ENCODE results near the gene NLGN1. TPM values are rescaled to one million over a fixed set of nuclear protein-coding genes. Genes with fewer than 3 reads are reported as not detected.

The NLGN1 gene
- total RNA-seq, 4 donors from 2014 or later = 0.80 to 4.4 (median 1.8) TPM

DNA sequence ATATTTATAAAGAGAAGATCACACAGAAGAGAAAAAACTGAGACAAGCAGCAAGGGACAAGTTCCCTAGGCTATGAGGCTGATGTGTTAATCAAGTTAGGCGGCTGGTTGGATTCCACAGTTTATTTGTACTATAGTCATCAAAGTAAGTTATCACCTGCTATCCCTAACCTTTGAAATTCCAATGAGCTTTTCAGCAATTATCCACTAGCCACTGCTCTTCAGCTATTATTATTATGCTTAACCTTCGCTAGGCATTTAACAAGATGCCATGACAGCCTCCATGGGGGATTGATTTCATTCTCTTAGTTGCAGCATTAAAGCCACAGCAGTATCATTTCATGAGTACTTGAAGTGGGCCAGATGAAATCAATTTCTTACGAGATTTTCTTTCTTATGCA lies 762.1 kb downstream of the NLGN1 start:
- H3K4me3 ChIP-seq (ENCODE audit: low read depth, poor library complexity, severe bottlenecking) = no peak overlapping the region
- no peak for DNase-seq (ENCODE audit: low spot score in 2 of 2)
- no peak for TF ChIP-seq POLR2A (IDR thresholded peaks at IDR 0.05)
- TF ChIP-seq, protein P1, sequence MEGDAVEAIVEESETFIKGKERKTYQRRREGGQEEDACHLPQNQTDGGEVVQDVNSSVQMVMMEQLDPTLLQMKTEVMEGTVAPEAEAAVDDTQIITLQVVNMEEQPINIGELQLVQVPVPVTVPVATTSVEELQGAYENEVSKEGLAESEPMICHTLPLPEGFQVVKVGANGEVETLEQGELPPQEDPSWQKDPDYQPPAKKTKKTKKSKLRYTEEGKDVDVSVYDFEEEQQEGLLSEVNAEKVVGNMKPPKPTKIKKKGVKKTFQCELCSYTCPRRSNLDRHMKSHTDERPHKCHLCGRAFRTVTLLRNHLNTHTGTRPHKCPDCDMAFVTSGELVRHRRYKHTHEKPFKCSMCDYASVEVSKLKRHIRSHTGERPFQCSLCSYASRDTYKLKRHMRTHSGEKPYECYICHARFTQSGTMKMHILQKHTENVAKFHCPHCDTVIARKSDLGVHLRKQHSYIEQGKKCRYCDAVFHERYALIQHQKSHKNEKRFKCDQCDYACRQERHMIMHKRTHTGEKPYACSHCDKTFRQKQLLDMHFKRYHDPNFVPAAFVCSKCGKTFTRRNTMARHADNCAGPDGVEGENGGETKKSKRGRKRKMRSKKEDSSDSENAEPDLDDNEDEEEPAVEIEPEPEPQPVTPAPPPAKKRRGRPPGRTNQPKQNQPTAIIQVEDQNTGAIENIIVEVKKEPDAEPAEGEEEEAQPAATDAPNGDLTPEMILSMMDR (IDR thresholded peaks at IDR 0.05) = no peak
- 63 to 80% methylated on average over 3 of the region's 3 CpGs for WGBS, 2 donors
- intact Hi-C loops (cut with DNase I; ENCODE audit: low total_unique reads) = no loop called here

DNA sequence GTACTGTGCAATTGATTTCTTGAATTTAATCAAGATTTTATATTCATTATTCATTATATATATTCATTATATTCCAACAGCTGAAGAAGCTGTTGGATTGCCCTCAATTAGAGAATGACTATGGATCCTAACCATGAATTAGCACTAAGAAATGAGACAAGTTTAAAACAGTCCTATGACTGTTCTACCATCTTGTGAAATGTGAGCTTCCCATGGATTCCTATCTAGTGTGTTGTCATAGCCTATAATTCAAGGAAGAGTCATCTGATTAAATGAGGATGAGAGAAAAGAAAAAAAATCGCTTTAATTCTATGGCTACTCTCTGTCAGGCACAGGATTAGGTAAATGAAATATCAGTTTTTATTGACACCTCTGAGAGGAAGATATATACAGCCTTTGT lies 765.0 kb downstream of the NLGN1 start:
- intact Hi-C loops (cut with DNase I; ENCODE audit: low total_unique reads) = no loop called here
- no peak overlapping the region for H3K4me3 ChIP-seq (ENCODE audit: low read depth, poor library complexity, severe bottlenecking)
- no peak for DNase-seq (ENCODE audit: low spot score in 2 of 2)
- 80 to 91% methylated on average over 1 of the region's 1 CpG for WGBS, 2 donors
- TF ChIP-seq, protein P1 (IDR thresholded peaks at IDR 0.05) = no peak
- TF ChIP-seq POLR2A (IDR thresholded peaks at IDR 0.05) = no peak

DNA sequence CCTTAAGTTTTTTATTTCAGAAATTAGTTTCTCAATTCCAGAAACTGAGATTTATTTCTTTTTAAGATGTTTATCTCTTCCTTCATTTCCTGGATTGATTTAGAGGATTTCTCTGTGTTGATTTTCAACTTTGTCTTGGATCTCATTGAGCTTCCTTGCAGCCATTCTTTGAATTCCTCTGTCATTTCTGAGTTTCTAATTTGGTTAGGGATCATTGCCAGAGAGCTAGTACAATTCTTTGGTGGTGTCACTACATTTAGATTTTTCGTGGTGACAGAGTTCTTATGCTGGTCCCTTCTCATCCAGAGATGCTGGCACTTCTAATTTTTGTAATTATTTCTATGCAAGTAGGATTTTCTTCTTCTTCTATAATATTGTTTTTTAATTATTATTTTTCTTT lies 770.5 kb downstream of the NLGN1 start:
- intact Hi-C loops (cut with DNase I; ENCODE audit: low total_unique reads) = no loop called here
- DNase-seq (ENCODE audit: low spot score in 2 of 2) = no peak
- WGBS, 2 donors = 55 to 61% methylated on average over 1 of the region's 1 CpG
- no peak for TF ChIP-seq POLR2A (IDR thresholded peaks at IDR 0.05)
- TF ChIP-seq, protein P1 (IDR thresholded peaks at IDR 0.05) = no peak
- H3K4me3 ChIP-seq (ENCODE audit: low read depth, poor library complexity, severe bottlenecking) = no peak overlapping the region

DNA sequence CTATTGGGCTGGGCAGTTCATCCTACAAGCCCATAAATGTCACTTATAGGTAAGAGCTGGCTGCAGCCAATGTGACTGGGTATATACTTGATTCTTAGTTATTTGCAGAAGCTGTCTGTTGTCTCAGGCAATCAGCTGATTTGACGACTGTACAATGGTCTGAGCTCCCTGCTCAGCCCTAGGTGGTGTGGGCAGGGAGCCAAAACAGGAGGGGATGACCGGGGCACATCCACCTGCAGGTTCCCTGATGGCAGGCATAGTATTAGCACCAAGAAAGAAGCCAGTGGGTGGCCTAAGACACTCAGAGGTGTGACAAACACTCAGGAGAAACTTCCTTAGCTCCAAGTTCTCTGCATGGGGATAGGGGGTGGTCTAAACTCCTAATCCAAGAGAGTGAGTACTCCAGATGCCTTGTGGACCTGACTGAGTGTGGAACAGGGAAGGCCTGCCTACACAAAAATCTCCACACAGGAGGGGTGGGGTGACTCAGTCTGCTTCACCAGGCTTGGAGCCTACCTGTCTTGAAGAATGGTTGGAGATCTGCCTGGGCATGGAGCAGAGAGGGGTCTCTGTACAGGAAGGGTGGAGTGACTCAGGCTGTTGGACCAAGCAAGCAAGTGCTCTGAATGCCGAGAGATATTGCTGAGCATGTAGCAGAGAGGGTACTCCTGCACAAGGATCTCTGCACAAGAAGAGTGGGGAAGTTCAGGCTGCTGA lies 771.2 kb downstream of the NLGN1 start:
- DNase-seq (ENCODE audit: low spot score in 2 of 2) = peak in 1 of 2 donors; percentile 60
- no peak for TF ChIP-seq POLR2A (IDR thresholded peaks at IDR 0.05)
- TF ChIP-seq, protein P1 (IDR thresholded peaks at IDR 0.05) = no peak
- 90 to 94% methylated on average over 3 of the region's 3 CpGs for WGBS, 2 donors
- no peak overlapping the region for H3K4me3 ChIP-seq (ENCODE audit: low read depth, poor library complexity, severe bottlenecking)
- intact Hi-C loops (cut with DNase I; ENCODE audit: low total_unique reads) = no loop called here

DNA sequence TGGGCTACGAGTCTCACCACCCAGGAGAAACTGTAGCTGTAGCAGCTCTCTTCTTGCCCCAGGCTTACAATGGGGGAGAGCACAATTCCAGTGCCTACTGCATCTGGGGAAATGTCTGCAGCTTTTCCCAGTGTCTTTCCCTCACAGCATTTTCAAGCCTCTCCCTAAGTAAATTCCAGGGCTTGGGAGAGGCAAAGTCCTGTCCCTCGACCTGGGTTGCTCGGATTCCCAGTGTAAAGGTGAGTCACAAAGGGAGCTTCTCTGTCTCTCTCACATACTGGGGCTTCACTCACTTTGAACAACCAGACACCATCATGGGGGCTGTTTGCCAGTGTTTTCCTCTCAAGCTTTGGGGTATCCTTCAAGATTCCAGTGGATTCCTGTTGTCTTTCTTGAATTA lies 772.2 kb downstream of the NLGN1 start:
- H3K4me3 ChIP-seq (ENCODE audit: low read depth, poor library complexity, severe bottlenecking) = no peak overlapping the region
- intact Hi-C loops (cut with DNase I; ENCODE audit: low total_unique reads) = no loop called here
- WGBS, 2 donors = 83 to 91% methylated on average over 3 of the region's 3 CpGs
- TF ChIP-seq, protein P1 (IDR thresholded peaks at IDR 0.05) = no peak
- no peak for TF ChIP-seq POLR2A (IDR thresholded peaks at IDR 0.05)
- DNase-seq (ENCODE audit: low spot score in 2 of 2) = no peak

DNA sequence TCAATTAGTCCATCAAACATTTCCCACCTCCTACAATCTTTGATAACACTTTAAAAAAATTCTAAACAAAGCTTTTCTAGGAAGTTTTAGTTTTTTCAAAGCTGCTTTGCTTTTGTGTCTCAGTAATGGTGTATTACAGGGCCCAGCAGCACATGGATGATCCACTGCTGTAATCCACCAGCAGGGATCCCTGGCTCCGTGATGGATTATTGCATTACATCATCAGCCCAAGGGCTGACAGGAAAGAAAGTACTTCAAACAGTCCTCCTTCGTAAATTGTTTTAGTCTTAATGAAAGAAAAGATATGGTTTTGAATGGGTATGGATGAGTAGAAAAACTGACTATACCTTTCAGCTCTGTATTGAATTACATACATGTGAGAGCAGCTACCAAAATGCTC lies 772.7 kb downstream of the NLGN1 start:
- H3K4me3 ChIP-seq (ENCODE audit: low read depth, poor library complexity, severe bottlenecking) = no peak overlapping the region
- DNase-seq (ENCODE audit: low spot score in 2 of 2) = no peak
- WGBS, 2 donors = 37 to 42% methylated on average over 2 of the region's 2 CpGs
- intact Hi-C loops (cut with DNase I; ENCODE audit: low total_unique reads) = no loop called here
- TF ChIP-seq POLR2A (IDR thresholded peaks at IDR 0.05) = no peak
- TF ChIP-seq, protein P1 (IDR thresholded peaks at IDR 0.05) = no peak

Data from lower leg skin (tissue), 4 donors.